Duodenal mucosa (tissue), 2 donors: ENCODE measurements around the gene NTN1.

ENCODE experiments used
- H3K27ac ChIP-seq: one replicate; pipeline ENCODE4 v1.7.0; 2013; ENCODE audit warnings: low read depth, low read length
- H3K27me3 ChIP-seq, 2 donors: one replicate each; pipeline ENCODE4 v1.7.0; 2013; ENCODE audit warnings: low read length in 2 of 2, control low read depth in 1 of 2; ENCODE audit not compliant: insufficient read depth in 2 of 2, control insufficient read depth in 1 of 2
- H3K36me3 ChIP-seq, 2 donors: one replicate each; pipeline ENCODE4 v1.7.0; 2013; ENCODE audit warnings: low read length in 2 of 2, control low read depth in 1 of 2; ENCODE audit not compliant: insufficient read depth in 2 of 2, control insufficient read depth in 1 of 2
- H3K4me1 ChIP-seq, 2 donors: one replicate each; pipeline ENCODE4 v1.7.0; 2013; ENCODE audit warnings: low read length in 2 of 2, control low read depth in 1 of 2; ENCODE audit not compliant: insufficient read depth in 2 of 2, control insufficient read depth in 1 of 2
- H3K4me3 ChIP-seq, 2 donors: one replicate each; pipeline ENCODE4 v1.7.0; 2013; ENCODE audit warnings: low read length in 2 of 2, low read depth in 1 of 2
- H3K9ac ChIP-seq, 2 donors: one replicate each; pipeline ENCODE4 v1.7.0; 2013; ENCODE audit warnings: low read length in 2 of 2, low read depth in 1 of 2
- H3K9me3 ChIP-seq, 2 donors: one replicate each; pipeline ENCODE4 v1.7.0; 2013; ENCODE audit warnings: low read length in 2 of 2, control low read depth in 1 of 2; ENCODE audit not compliant: control insufficient read depth in 1 of 2

Gene NTN1

GRCh38 chr17:9132944-9133610 is 111.8 kb downstream of the NTN1 start:
- no peaks in the 10 kb centered on the region for H3K36me3 ChIP-seq
- no peaks in the 10 kb centered on the region for H3K9me3 ChIP-seq
- no peak overlapping the region for H3K4me3 ChIP-seq
- H3K4me1 ChIP-seq, result peaks cover 5 to 7% of the 10 kb centered on the region in 2 donors
- H3K27me3 ChIP-seq, result no peaks in the 10 kb centered on the region
- H3K27ac ChIP-seq, result no peak overlapping the region
- no peak overlapping the region for H3K9ac ChIP-seq

- H3K4me3 ChIP-seq, result no peak overlapping the region
- no peaks in the 10 kb centered on the region for H3K27me3 ChIP-seq
- no peaks in the 10 kb centered on the region for H3K36me3 ChIP-seq
- no peak overlapping the region for H3K9ac ChIP-seq
- H3K9me3 ChIP-seq, result no peaks in the 10 kb centered on the region
- H3K27ac ChIP-seq, result no peak overlapping the region
- peaks cover 0 to 4% of the 10 kb centered on the region in 2 donors for H3K4me1 ChIP-seq
Observed at GRCh38 chr17:9138161-9138717, 116.9 kb downstream of the NTN1 start.

GRCh38 chr17:9139695-9140094 is 118.4 kb downstream of the NTN1 start:
- Histone ChIP-seq H3K4me1 (peaks cover 6 to 11% of the 10 kb centered on the region in 2 donors), H3K36me3 (no peaks in the 10 kb centered on the region), H3K9ac (no peak overlapping the region), H3K27me3 (no peaks in the 10 kb centered on the region), H3K9me3 (no peaks in the 10 kb centered on the region), H3K27ac (no peak overlapping the region), H3K4me3 (no peak overlapping the region)

GRCh38 chr17:9140550-9141424 is 119.5 kb downstream of the NTN1 start:
- H3K9ac ChIP-seq, result no peak overlapping the region
- H3K4me1 ChIP-seq, result peaks cover 7 to 14% of the 10 kb centered on the region in 2 donors
- H3K27ac ChIP-seq, result no peak overlapping the region
- H3K27me3 ChIP-seq, result no peaks in the 10 kb centered on the region
- no peaks in the 10 kb centered on the region for H3K36me3 ChIP-seq
- no peak overlapping the region for H3K4me3 ChIP-seq
- H3K9me3 ChIP-seq, result no peaks in the 10 kb centered on the region

- H3K4me1 ChIP-seq, result peaks cover 7 to 14% of the 10 kb centered on the region in 2 donors
- no peak overlapping the region for H3K4me3 ChIP-seq
- no peaks in the 10 kb centered on the region for H3K9me3 ChIP-seq
- H3K36me3 ChIP-seq, result no peaks in the 10 kb centered on the region
- no peak overlapping the region for H3K9ac ChIP-seq
- no peak overlapping the region for H3K27ac ChIP-seq
- no peaks in the 10 kb centered on the region for H3K27me3 ChIP-seq
Observed at GRCh38 chr17:9141425-9141753, 120.1 kb downstream of the NTN1 start.

- no peaks in the 10 kb centered on the region for H3K36me3 ChIP-seq
- peaks cover 7 to 14% of the 10 kb centered on the region in 2 donors for H3K4me1 ChIP-seq
- no peak overlapping the region for H3K27ac ChIP-seq
- H3K4me3 ChIP-seq, result no peak overlapping the region
- H3K9me3 ChIP-seq, result no peaks in the 10 kb centered on the region
- H3K9ac ChIP-seq, result no peak overlapping the region
- no peaks in the 10 kb centered on the region for H3K27me3 ChIP-seq
Observed at GRCh38 chr17:9142772-9143494, 121.6 kb downstream of the NTN1 start.

GRCh38 chr17:9144502-9145249 is 123.4 kb downstream of the NTN1 start:
- H3K27me3 ChIP-seq, result no peaks in the 10 kb centered on the region
- H3K9ac ChIP-seq, result no peak overlapping the region
- no peak overlapping the region for H3K4me3 ChIP-seq
- peaks cover 17 to 26% of the 10 kb centered on the region in 2 donors for H3K4me1 ChIP-seq
- H3K9me3 ChIP-seq, result no peaks in the 10 kb centered on the region
- H3K36me3 ChIP-seq, result no peaks in the 10 kb centered on the region
- no peak overlapping the region for H3K27ac ChIP-seq

GRCh38 chr17:9146064-9146463 is 124.8 kb downstream of the NTN1 start:
- H3K9me3 ChIP-seq, result no peaks in the 10 kb centered on the region
- no peaks in the 10 kb centered on the region for H3K27me3 ChIP-seq
- H3K36me3 ChIP-seq, result no peaks in the 10 kb centered on the region
- H3K4me1 ChIP-seq, result peaks cover 21 to 27% of the 10 kb centered on the region in 2 donors
- no peak overlapping the region for H3K4me3 ChIP-seq
- H3K9ac ChIP-seq, result no peak overlapping the region
- H3K27ac ChIP-seq, result no peak overlapping the region

GRCh38 chr17:9148905-9149525 is 127.7 kb downstream of the NTN1 start:
- no peak overlapping the region for H3K27ac ChIP-seq

More at GRCh38 chr17:9148905-9149525, 127.7 kb downstream of the NTN1 start:
- Histone ChIP-seq H3K4me1 (peaks cover 20 to 29% of the 10 kb centered on the region in 2 donors), H3K27me3 (no peaks in the 10 kb centered on the region), H3K9me3 (no peaks in the 10 kb centered on the region), H3K9ac (no peak overlapping the region), H3K36me3 (no peaks in the 10 kb centered on the region), H3K4me3 (no peak overlapping the region)
